ENCODE data around the gene SUGP2. TPM values are rescaled to one million over a fixed set of nuclear protein-coding genes. Genes with fewer than 3 reads are reported as not detected.
"Not testable (repeated sequence)": the region's sequence is repeated elsewhere in the genome, so short reads cannot be mapped to it uniquely, and the experiment has no call there.

SUGP2 gene
- polyA plus RNA-seq, 5 donors, result 93.2 to 132 (median 100) TPM

DNA sequence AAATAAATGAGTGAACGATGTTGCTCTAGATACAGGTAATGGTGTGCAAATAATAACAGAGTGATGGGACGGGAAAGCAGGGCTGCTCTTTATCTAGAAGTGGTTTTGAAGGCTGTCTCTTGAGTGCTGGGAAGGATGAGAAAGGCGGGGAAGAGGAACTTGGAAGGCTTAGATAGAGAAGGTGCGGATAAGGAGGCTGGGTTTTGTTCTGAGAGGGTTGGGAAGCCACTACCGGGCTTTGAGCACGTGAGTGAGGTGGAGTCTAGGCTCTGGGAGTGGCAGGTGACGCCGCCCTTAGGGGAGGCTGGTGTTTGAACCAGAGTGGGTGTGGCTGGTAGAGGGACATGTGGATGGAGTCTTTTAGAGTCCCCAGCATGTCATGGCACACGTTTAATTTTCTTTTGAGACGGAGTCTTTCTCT lies 897 bp upstream of the SUGP2 start:
- no peak for DNase-seq

DNA sequence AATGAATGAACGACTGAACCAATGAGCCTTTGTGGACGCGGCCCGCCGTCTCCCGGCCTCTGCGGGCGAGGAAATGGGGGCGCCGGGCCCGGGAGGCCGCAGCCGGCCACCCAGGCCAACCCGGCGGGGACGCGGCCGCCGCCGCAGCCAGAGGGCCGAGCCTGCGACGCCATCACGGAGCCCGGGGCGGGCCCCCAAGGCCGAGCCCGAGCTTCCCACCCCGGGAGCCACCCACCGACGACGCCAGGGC lies 216 bp downstream of the SUGP2 start:
- DNase-seq, result no peak

DNA sequence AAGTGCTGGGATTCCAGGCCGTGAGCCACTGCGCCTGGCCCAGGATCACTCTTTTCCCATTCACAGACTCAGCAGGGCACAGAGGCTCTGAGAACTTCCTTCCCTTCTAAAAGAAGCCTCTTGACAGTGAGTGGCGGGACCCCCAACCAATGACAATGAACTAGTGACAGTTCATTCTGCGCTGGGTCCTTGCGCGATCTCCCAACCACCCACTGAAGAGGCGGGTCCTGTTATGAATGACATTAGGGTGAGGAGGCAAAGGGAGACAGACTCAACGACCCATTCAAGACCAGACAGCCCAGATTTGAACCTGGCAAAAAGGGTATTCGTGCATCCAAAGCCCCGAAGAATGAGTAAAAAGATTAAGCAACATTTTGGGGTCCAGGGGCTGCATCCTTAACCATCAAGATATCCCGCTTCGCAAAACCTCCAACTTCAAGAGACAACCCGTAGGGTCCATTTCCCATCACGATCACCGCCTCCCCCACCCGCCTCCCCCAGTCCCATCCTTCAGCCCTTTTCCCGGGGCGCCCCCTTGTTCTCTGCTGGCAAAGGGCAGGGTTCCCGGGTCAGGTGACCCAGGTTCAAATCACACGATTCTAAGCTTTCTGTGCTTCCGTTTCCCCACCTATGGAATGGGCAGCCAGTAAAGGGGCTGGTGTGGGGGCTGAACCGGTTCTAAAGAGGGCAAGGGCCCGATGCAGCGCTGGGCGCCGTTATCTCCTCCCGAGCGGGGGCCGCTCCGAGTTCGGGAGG lies 719 bp downstream of the SUGP2 start:
- DNase-seq, result peak; percentile 88 to 90

DNA sequence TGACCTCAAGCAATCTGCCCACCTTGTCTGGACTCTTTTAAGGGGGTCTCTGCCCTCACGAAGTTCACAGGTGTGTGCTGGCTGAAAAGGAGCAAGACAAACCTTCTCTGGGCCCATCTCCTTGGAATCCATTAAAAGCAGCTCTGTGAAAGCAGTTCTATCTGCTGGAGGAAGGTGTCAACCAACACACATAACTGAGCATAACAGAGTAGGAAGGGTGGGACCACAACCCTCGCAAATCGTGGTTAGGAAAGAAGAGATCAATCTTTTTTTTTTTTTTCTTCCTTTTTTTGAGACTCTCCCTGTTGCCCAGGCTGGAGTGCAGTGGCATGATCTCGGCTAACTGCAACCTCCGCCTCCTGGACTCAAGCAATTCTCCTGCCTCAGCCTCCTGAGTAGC lies 1.4 kb downstream of the SUGP2 start:
- DNase-seq, result no peak

DNA sequence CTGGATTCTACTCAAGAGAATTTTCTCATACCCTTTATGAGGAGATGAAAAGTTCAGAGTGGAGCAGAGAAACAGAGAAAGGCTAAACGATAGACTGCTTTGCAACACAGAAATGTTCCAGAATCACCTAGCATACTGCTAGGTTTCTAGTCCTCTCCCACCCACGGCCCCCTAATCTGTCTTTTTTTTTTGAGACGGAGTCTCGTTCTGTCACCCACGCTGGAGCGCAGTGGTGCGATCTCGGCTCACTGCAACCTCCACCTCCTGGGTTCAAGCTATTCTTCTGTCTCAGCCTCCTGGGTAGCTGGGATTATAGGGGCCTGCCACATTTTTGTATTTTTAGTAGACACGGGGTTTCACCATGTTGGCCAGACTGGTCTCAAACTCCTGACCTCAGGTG lies 4.8 kb downstream of the SUGP2 start:
- DNase-seq, result no peak

DNA sequence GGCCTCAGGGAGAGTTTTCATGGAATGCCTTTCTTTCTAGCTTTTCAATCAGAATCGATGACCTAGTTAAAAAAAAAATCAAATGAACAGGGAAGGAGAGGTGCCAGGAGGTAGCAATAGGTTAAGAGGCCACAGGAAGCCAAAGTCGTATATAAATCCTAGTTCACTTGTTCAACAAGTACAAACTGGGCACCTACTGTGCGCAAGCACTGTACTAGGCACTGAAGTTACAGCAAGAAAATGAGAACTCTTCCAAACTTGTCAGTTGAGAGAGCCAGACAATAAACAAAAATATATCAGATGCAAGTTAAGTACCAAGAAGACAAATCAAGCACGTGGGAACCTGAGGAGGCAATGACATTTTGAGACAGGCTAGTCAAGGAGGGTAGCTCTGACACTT lies 6.1 kb downstream of the SUGP2 start:
- no peak for DNase-seq

DNA sequence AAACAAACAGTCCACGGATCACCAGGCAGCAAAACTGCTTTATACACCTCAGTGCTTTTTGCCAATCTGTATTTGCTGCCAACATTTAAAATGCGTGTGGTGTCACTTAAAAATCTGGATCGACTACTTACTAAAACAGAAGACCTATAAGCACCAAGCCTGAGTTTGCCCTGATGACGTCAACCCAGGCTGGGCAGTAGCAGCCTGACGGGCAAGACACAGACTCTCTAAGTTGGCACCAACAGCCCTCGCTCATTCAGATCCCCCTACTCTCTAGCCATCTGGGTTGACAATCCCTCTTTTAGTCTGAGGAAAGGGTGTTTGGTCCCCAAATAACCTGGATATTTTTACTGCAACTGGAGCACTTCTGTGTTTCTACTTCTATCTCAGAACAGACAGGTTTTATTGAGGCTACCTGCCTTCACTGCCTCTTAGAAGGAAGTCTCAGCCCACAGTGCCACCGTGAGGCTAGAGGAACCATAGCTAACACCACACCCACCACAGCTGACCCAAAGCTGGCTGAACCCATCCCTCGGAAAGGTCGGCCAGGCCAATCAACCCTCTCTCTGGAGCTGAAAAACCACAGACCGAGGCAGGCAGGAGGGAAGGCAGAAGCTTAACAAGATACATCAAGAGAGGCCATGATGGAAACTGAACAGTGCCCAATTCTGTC lies 6.9 kb downstream of the SUGP2 start:
- peak; percentile 21 to 27 for DNase-seq

DNA sequence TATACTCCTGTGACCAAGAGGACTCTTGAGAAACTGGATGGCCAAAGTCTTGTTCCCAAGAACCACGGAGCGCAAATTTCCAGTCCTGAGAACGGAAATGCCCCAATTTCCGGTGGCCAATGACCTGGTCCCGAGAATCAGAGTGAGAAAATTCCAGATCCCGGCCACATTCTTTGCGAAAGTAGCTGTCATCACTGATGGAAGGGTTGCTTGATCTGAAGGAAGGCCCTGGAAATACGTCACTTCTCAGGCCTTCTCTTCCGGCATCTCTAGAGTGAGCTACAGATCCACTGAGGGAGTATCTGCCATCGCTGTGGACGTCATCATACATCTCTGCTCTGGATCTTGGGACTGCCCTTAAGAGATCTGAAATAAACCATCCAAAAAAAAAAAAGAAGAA lies 7.5 kb downstream of the SUGP2 start:
- no peak for DNase-seq

DNA sequence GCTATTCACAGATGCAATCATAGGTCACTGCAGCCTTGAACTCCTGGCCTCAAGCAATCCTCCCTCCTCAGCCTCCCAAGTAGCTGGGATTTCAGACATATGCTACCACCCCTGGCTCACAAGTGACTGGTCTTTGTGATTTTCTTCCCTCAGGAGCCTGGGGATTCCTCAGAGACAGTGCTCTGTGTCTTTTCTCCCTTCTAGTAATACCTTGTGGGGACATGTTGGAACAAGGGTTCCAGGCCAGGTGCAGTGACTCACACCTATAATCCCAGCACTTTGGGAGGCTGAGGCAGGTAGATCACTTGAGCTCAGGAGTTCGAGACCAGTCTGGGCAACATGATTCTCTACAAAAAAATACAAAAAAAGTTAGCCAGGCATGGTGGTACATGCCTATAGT lies 9.9 kb downstream of the SUGP2 start:
- DNase-seq, result not testable (repeated sequence)

DNA sequence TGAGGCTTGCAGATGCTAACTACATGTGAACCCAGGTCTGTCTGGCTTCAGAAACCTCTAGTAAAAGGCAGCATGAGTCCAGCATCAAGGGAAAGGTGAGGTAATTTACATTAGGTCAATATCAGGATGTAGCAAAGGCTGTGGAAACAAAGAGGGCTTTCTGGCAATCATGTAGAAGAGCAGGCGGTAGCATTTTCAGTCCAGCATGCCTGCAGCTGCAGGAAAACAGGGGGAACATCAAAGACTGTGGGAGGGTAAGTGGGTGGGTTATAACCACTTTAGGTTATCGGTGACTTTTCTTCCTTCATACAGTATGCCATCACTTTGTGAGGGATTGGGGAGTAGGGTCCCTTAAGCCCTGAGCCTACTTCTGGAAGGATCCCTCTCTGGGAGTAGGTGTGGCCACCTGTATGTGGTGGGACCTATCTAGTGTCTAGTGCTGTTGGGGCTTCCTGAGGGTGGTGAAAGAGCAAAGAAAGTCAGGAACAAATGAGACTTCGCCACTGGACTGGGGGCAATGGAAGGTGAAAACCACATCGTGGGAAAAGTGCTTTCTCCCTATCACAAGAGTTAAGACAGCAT lies 10.8 kb downstream of the SUGP2 start:
- no peak for DNase-seq

DNA sequence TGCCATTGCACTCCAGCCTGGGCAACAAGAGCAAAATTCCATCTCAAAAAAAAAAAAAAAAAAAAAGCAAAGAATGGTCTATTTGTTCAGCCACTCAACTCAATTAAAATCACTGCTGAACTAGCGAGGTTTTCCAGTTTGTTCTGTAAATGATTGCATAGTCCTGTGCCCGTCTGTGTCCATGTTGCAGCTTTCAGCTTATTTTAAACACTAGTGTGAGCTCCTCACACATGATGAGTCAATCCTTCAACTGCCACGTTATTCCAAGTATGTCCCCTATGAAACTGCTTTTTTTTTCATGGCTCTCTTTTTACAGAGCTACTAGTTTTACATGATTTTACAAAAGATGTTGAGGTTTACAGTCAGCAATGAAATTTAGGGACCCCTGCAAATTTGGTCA lies 12.2 kb downstream of the SUGP2 start:
- DNase-seq, result no peak

DNA sequence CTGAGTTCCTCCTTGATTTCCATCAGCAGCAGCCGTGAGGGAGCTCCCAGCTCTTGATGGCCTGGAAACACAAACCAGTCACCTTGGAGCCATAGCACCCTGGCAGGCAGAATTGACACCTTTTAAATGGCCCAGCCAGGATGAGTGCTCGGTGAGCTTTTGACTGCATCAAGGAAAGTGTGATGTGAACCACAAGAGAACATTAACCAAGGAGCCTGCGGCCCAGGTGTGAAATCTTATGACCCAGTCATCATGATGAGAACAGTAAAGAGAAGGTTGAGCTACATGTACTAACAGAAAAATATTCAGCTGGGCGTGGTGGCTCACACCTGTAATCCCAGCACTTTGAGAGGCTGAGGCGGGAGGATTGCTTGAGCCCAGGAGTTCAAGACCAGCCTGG lies 22.8 kb downstream of the SUGP2 start:
- DNase-seq, result no peak

DNA sequence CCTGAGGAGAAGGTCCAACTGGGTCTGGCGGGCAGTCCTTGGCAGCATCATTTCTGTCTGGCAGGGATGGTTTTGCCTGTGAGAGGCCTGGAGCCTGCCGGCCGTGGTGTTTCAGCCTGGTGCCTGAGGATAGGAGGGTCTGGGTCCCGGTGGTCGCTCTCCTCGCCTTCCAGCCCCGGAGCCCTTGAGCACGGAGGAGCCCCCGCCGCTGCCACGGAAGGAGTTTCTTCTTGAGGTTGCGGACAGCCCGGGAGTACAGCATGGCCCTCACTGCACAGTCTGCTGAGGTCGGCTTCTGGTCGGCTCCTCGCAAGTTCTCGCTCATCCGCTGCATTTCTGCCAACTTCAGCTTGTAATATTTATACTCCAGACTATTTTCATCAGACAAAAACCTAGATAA lies 23.4 kb downstream of the SUGP2 start:
- no peak for DNase-seq

DNA sequence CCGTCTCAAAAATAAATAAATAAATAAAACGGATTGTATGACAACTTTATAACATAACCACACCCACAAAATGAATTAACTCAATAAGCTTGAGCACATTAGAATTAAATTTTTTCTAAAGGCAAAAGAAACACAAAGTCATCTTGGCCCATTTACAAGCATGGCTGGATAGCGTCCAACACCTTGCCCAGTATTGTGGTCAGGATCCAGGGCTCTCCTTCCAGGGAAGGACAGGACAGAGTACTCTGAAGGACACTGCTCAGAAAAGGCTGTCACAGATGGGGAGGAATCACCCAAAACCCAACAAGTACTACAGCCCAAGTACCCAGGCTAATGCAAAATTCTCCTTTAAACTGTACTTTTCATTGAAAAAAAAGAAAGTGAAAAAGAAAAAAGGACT lies 27.1 kb downstream of the SUGP2 start:
- no peak for DNase-seq

DNA sequence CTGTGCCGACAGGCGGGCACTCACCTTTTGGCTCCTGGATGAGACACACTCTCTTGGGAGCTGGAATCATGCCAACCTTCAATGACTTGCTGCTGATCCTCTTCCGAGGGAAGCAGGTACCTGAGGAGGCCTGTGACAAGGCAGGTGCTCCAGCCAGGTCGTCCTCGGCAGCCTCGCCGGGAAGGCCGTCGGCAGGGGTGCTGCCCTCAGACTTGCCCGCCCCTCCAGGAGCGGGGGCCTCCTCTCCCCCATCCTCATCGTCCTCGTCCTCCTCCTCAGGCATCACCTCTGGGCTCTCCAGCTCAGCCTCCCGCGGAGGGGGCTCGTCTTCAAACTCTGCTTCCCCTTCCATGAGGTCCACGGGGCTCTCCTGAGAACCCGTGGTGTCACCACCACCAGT lies 29.2 kb downstream of the SUGP2 start:
- no peak for DNase-seq

DNA sequence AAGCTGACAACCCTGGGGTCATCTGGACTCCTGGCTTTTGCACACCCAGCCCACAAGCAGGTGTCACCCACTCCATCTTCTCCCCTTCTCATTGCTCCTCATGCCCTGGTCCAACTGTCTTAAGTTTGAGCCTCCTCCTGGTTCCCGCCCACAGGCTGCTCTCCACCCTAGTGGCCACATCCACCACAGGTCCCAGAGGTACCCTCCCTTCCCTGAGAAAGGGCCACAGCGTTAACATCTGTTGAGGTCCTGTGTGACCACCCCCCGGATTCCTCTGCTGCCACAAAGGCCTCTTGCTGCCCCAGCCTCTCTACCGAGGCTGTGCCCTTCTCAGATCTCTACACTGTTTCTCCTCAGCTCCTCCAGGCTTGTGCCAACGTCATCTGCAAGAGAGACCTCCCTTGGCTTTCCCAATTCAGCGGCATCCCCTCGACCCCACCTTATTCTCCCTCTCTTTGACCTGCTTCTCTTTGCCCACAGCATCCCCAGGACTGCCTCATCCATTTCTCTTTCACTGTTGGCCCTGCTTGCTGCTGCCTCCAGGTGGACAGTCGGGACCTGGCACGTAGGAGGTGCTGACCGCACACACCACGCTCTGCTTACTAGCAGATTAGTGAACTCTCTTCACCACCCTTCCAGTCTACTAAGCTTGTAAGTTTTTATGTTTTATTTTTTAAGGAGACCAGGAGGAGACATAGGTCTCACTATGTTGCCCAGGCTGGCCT lies 33.3 kb downstream of the SUGP2 start:
- DNase-seq, result no peak

DNA sequence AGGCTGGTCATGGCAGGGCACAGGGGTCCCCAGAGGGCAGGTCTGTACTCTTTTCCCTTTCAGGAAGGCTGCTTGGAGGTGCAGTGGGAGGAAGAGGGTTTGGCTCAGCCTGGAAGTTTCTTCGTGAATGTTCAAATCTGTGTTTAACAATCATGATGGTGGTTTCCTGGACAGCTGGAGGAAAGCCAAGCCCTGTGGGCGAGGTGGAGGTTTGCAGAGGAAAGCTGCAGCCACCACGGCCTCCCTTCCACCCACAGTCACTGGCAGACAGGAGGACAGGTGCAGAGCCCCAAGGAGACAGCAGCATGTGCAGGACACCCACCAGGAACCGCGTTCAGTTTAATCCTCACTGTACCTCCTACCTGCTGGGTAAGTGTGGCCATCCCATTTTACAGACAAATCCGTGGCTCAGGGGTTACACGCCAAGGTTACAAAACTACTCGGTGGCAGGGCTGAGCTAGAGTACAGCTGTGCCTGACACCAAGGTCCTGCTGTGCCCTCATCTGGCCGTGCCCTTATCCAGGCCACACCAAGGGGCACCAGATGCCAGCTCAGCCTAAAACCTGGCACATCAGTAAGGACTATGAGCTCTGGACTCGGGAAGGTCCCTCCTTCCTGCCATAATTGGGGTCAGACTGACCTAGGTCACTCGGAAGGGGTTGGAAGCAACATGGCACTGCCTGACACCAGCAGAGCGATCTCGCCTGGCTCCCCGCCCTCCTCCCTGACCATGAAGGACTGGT lies 34.1 kb downstream of the SUGP2 start:
- DNase-seq, result no peak

DNA sequence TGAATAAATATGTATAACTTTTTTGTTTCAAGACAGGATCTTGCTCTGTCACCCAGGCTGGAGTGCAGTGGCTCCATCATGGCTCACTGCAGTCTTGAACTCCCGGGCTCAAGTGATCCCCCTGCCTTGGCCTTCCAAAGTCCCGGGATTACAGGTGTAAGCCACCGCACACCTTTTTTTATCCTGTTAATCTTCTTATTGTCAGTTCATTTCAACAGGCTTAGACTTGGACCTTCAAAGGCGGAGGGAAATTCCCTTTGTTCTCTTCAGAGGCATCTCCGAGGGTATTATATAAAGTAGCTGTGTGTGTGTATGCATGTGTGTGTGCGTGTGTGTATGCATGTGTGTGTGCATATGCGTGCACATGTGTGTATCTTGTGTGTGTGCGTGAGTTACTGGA lies 35.0 kb downstream of the SUGP2 start:
- no peak for DNase-seq

DNA sequence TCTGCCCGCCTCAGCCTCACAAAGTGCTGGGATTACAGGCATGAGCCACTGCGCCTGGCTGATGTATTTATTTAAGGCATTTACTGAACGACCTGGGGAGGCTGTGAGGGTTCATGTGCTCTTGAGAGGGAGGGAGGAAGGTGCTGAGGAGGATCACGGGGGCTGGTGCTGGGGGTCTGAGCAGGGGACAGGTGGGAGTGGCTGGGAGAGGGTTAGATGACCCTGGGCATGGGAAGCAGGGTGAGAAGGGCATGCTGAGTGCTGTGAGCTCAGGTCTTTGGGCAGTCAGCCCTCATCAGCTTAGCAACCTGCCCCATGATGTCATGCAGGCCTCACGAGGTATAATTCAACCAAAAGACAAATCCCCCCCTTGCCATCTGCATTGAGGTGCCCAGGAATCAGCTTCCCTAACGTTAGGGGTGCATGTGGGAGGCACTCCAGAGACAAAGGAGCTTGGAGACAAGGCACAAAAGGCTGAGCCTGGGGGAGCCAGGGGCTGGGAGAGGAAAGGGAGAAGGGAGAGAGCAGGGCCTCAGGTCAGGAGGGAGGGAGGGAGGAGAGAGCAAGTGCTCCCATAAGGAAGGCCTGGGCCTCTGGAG lies 36.4 kb downstream of the SUGP2 start:
- DNase-seq, result no peak

DNA sequence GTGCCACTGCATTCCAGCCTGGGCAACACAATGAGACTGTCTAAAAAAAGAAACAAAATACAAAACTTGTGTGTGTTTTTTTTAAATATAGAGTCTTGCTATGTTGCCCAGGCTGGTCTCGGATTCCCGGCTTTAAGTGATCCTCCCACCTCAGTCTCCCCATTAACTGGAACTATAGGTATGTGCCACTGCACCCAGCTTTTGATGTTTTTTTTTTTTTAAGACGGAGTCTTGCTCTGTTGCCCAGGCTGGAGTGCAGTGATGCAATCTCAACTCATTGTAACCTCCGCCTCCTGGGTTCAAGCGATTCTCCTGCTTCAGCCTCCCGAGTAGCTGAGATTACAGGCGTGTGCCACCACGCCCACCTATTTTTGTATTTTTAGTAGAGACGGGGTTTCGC lies 37.0 kb downstream of the SUGP2 start:
- DNase-seq, result no peak

DNA sequence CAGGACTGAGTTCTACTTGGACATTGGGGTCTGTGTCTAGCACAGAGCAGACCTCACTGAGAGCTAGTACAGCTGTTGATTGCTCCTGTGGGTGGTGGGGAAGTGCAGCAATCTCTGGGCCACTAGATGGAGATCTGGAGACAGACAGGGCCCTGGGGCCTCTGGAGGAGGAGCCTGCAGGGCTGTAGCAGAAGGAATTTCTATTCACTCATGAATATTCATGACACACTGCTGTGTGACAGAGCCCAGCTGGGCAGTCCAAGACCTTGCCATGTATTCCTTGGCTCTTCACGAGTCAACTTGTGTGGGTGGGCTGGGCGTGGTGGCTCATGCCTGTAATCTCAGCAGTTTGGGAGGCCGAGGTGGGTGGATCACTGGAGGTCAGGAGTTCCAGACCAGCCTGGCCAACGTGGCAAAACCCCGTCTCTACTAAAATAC lies 37.5 kb downstream of the SUGP2 start:
- DNase-seq, result peak; percentile 88 to 90

DNA sequence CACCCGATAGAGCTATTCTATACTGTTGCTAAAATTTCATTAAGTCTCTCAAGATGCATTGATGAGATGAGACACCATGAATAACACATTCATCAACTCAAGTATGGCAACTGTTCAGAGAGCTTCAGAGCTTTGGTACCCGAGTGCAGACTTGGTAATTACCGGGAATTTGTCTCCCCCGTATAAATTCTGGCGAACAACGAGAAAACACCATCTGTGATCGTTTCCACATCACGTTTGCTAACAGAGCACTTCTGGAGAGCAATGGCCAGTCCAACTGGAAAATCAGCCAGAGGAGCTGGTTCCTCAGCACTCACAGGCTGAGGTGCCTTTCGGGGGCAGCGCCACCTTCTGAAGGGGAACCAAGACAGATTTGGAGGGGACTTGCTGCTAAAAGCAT lies 40.2 kb downstream of the SUGP2 start:
- peak; percentile 60 to 61 for DNase-seq

Measured in right lung (tissue), 5 donors.